H1 (cell line): ENCODE measurements around the gene CRIP1. TPM values are rescaled to one million over a fixed set of nuclear protein-coding genes. Genes with fewer than 3 reads are reported as not detected.

Experiments used
- CTCF ChIA-PET: fragments of 300-600 bp; sonication (Branson Sonifier 250); formaldehyde crosslinking; loops from one replicate; lab custom pipeline; 2021; ENCODE audit not compliant: partially characterized antibody; lab: Charles Lee
- POLR2A ChIA-PET: fragments of 300-600 bp; sonication (Branson Sonifier 250); formaldehyde crosslinking; loops from one replicate; lab custom pipeline; 2021; ENCODE audit warnings: inconsistent platforms; ENCODE audit not compliant: partially characterized antibody; lab: Charles Lee
- DNase-seq, 2 experiments: peaks; one replicate each; pipeline versions ENCODE4 v3.0.0 to v3.0.0-alpha.2; 2010 to 2022; ENCODE audit warnings: low spot score in 2 of 2, low read depth in 1 of 2, mixed read lengths in 1 of 2
- FAIRE-seq: peaks from 2 replicates; lab custom pipeline; 2011; peaks lifted over from hg19 to GRCh38; lab: Jason Lieb, UNC
- H2AFZ ChIP-seq: 2 replicates; pipeline ENCODE4 v1.8.1; 2012; ENCODE audit warnings: low read length, inconsistent platforms
- H2AK5ac ChIP-seq: 2 replicates; pipeline ENCODE4 v1.6.1; 2013; ENCODE audit warnings: low read depth, low read length
- H2BK120ac ChIP-seq: replicated peaks from 2 replicates; pipeline ENCODE3; 2013; ENCODE audit warnings: low read depth, low read length, inconsistent platforms
- H2BK12ac ChIP-seq: 2 replicates; pipeline ENCODE4 v1.6.1; 2013; ENCODE audit warnings: low read depth, low read length
- H2BK15ac ChIP-seq: 2 replicates; pipeline ENCODE4 v1.6.1; 2013; ENCODE audit warnings: low read length
- H2BK20ac ChIP-seq: 2 replicates; pipeline ENCODE4 v1.6.1; 2013; ENCODE audit warnings: low read length
- H2BK5ac ChIP-seq: 2 replicates; pipeline ENCODE4 v1.6.1; 2013; ENCODE audit warnings: low read depth, low read length
- H3K14ac ChIP-seq: 2 replicates; pipeline ENCODE4 v1.6.1; 2013; ENCODE audit warnings: inconsistent platforms; ENCODE audit not compliant: insufficient read length
- H3K18ac ChIP-seq: 2 replicates; pipeline ENCODE4 v1.6.1; 2013; ENCODE audit warnings: low read length; ENCODE audit errors: extremely low read depth
- H3K23ac ChIP-seq: 2 replicates; pipeline ENCODE4 v1.6.1; 2013; ENCODE audit warnings: inconsistent platforms; ENCODE audit not compliant: insufficient read length
- H3K23me2 ChIP-seq: 2 replicates; pipeline ENCODE4 v1.6.1; 2013; ENCODE audit warnings: low read depth, low read length
- H3K27ac ChIP-seq: 2 replicates; pipeline ENCODE4 v1.6.1; 2011; ENCODE audit warnings: low read depth, low read length, inconsistent platforms
- H3K27me3 ChIP-seq, 4 experiments: replicated peaks in 1 of 4; 1 replicate in 1 of 4; 2 replicates in 3 of 4; pipeline versions ENCODE4 v1.6.1 to v1.8.1; 2011 to 2013; ENCODE audit warnings: low read length in 3 of 4, mild to moderate bottlenecking in 3 of 4, inconsistent platforms in 2 of 4, mixed read lengths in 2 of 4, moderate library complexity in 1 of 4; ENCODE audit not compliant: control insufficient read depth in 3 of 4, insufficient read depth in 3 of 4; ENCODE audit errors: extremely low read depth in 1 of 4
- H3K36me3 ChIP-seq, 4 experiments: 2 replicates each; pipeline versions ENCODE4 v1.6.1 to v1.8.1; 2011 to 2013; ENCODE audit warnings: mild to moderate bottlenecking in 4 of 4, low read length in 3 of 4, moderate library complexity in 2 of 4, control low read depth in 1 of 4, inconsistent platforms in 1 of 4; ENCODE audit not compliant: insufficient read depth in 4 of 4, control insufficient read depth in 2 of 4
- H3K4ac ChIP-seq: replicated peaks from 2 replicates; pipeline ENCODE3; 2013; ENCODE audit warnings: low read length, low read depth, mixed read lengths, inconsistent platforms; ENCODE audit not compliant: insufficient read length
- H3K4me1 ChIP-seq, 4 experiments: replicated peaks in 1 of 4; 1 replicate in 1 of 4; 2 replicates in 3 of 4; pipeline versions ENCODE4 v1.6.1 to v1.8.1; 2011 to 2013; ENCODE audit warnings: low read length in 3 of 4, inconsistent platforms in 2 of 4, mixed read lengths in 1 of 4; ENCODE audit not compliant: insufficient read depth in 4 of 4, control insufficient read depth in 3 of 4
- H3K4me2 ChIP-seq, 2 experiments: 2 replicates each; pipeline versions ENCODE4 v1.6.1 to v1.8.1; 2011 to 2013; ENCODE audit warnings: low read depth in 2 of 2, low read length in 2 of 2, control low read depth in 1 of 2, inconsistent platforms in 1 of 2, mild to moderate bottlenecking in 1 of 2; ENCODE audit not compliant: insufficient read depth in 1 of 2
- H3K4me3 ChIP-seq, 4 experiments: fragments of 200-600, 300-600 bp in 1 of 4; sonication (generic), shearing (Covaris generic), sonication (Bioruptor Twin) in 1 of 4; 2 replicates each; pipeline versions ENCODE4 v1.5.1 to v1.8.1; 2011 to 2016; ENCODE audit warnings: low read length in 4 of 4, low read depth in 3 of 4, control low read depth in 2 of 4, inconsistent platforms in 2 of 4, mild to moderate bottlenecking in 2 of 4, mixed read lengths in 1 of 4, moderate library complexity in 1 of 4; ENCODE audit not compliant: insufficient read depth in 2 of 4; ENCODE audit errors: extremely low read depth in 1 of 4
- H3K56ac ChIP-seq: replicated peaks from 2 replicates; pipeline ENCODE3; 2013; ENCODE audit warnings: low read depth, mild to moderate bottlenecking, mixed read lengths, low read length, inconsistent platforms; ENCODE audit not compliant: insufficient read length
- H3K79me1 ChIP-seq: 2 replicates; pipeline ENCODE4 v1.6.1; 2013; ENCODE audit warnings: low read depth, low read length, control low read depth
- H3K79me2 ChIP-seq, 2 experiments: 2 replicates each; pipeline versions ENCODE4 v1.6.1 to v1.8.1; 2012 to 2013; ENCODE audit warnings: low read length in 2 of 2, mild to moderate bottlenecking in 2 of 2, inconsistent platforms in 1 of 2; ENCODE audit not compliant: insufficient read depth in 2 of 2, control insufficient read depth in 1 of 2
- H3K9ac ChIP-seq, 4 experiments: replicated peaks in 1 of 4; 1 replicate in 1 of 4; 2 replicates in 3 of 4; pipeline versions ENCODE4 v1.6.1 to v1.8.1; 2011 to 2013; ENCODE audit warnings: low read depth in 3 of 4, low read length in 3 of 4, control low read depth in 2 of 4, mild to moderate bottlenecking in 2 of 4, moderate library complexity in 2 of 4, inconsistent platforms in 1 of 4; ENCODE audit errors: extremely low read depth in 1 of 4
- H3K9me3 ChIP-seq, 2 experiments: 2 replicates each; pipeline versions ENCODE4 v1.6.1 to v1.8.1; 2012 to 2013; ENCODE audit warnings: mild to moderate bottlenecking in 2 of 2, moderate library complexity in 2 of 2, control low read depth in 1 of 2, inconsistent platforms in 1 of 2, low read depth in 1 of 2, low read length in 1 of 2, mixed read lengths in 1 of 2; ENCODE audit not compliant: insufficient read depth in 2 of 2
- H4K20me1 ChIP-seq, 2 experiments: replicated peaks in 1 of 2; 2 replicates each; pipeline versions ENCODE3 to v1.8.1; 2011 to 2013; ENCODE audit warnings: inconsistent platforms in 2 of 2, low read length in 2 of 2, mild to moderate bottlenecking in 1 of 2; ENCODE audit not compliant: insufficient read depth in 2 of 2, control insufficient read depth in 1 of 2
- H4K5ac ChIP-seq: 2 replicates; pipeline ENCODE4 v1.6.1; 2013; ENCODE audit warnings: low read length, low read depth, mixed read lengths, inconsistent platforms; ENCODE audit not compliant: insufficient read length
- H4K8ac ChIP-seq: 2 replicates; pipeline ENCODE4 v1.8.0; 2013; ENCODE audit warnings: mild to moderate bottlenecking, moderate library complexity, low read length, inconsistent platforms; ENCODE audit not compliant: insufficient read depth; ENCODE audit errors: extremely low read depth
- H4K91ac ChIP-seq: replicated peaks from 2 replicates; pipeline ENCODE3; 2013; ENCODE audit warnings: low read length, mixed read lengths, inconsistent platforms; ENCODE audit not compliant: insufficient read length
- CREB1 ChIP-seq: IDR thresholded peaks from 2 replicates; pipeline ENCODE4 v1.6.1; 2012; ENCODE audit warnings: inconsistent platforms
- CTBP2 ChIP-seq: IDR thresholded peaks from 2 replicates; pipeline ENCODE4 v1.7.0; 2011; ENCODE audit warnings: borderline replicate concordance, mild to moderate bottlenecking, moderate library complexity, mixed read lengths, low read length; ENCODE audit not compliant: insufficient read depth, insufficient read length
- POU5F1 ChIP-seq: IDR thresholded peaks from 2 replicates; pipeline ENCODE4 v1.6.1; 2011; ENCODE audit warnings: low read depth, mild to moderate bottlenecking, low read length, moderate library complexity
- SIN3A ChIP-seq, 2 experiments: IDR thresholded peaks in 1 of 2; conservative IDR thresholded peaks in 1 of 2; 2 replicates each; pipeline ENCODE4 v1.6.1; 2011 to 2012; ENCODE audit warnings: low read length in 2 of 2, improper control_type of control experiment in 1 of 2, low read depth in 1 of 2, mild to moderate bottlenecking in 1 of 2
- TCF12 ChIP-seq: IDR thresholded peaks from 2 replicates; pipeline ENCODE4 v1.6.1; 2011; ENCODE audit warnings: low read depth, mild to moderate bottlenecking, low read length
- WGBS, 2 experiments: shearing (Covaris generic) in 1 of 2; methylation state at CpG; one replicate each; pipeline versions ENCODE4 v1.1.6 to v1.1.7; 2013 to 2015; ENCODE audit warnings: low lambda C conversion rate in 2 of 2, mixed read lengths in 2 of 2, inconsistent platforms in 1 of 2, low coverage in 1 of 2, missing lambda C conversion rate in 1 of 2; ENCODE audit not compliant: insufficient replicate concordance in 2 of 2, insufficient coverage in 1 of 2, insufficient read length in 1 of 2; ENCODE audit errors: extremely low coverage in 1 of 2, missing lambda C conversion rate in 1 of 2; 5-methylcytosine and 5-hydroxymethylcytosine counted together
- polyA plus RNA-seq, 7 experiments: library from polyadenylated mRNA; depleted of rRNA in 3 of 7; stranded (reverse) in 5 of 7; unstranded in 2 of 7; fragments of >200 nt in 5 of 7; fragments of 200-250 nt in 2 of 7; gene quantifications; 1 replicate in 5 of 7; 2 replicates in 1 of 7; 4 replicates in 1 of 7; pipeline versions ENCODE4 v1.2.1 to v1.2.3, GENCODE V29; 2011 to 2013; ENCODE audit warnings: missing spikeins in 2 of 7, mixed read lengths in 2 of 7
- total RNA-seq: library from RNA; stranded (reverse); fragmentation: NEBNext Ultra II Directional; extraction: Animal tissue kit (Norgen Biotek cat#: 25700); gene quantifications from 2 replicates; pipeline ENCODE4 v1.2.1, GENCODE V29; 2021
- TF ChIP-seq, protein P1 (sequence below), 3 experiments: IDR thresholded peaks; 1 replicate in 2 of 3; 2 replicates in 1 of 3; pipeline versions ENCODE4 v1.5.1 to v1.6.1; 2011; ENCODE audit warnings: low read length in 3 of 3, mild to moderate bottlenecking in 3 of 3, inconsistent platforms in 2 of 3, low read depth in 1 of 3, moderate library complexity in 1 of 3; ENCODE audit not compliant: insufficient read depth in 1 of 3; ENCODE audit errors: control extremely low read depth in 1 of 3

The CRIP1 gene
- total and polyA plus RNA-seq, 2 of the 8 experiments (the other 6 are each of a cell fraction or from before 2014, with no cell fraction given): 1.2 to 2.2 TPM

DNA sequence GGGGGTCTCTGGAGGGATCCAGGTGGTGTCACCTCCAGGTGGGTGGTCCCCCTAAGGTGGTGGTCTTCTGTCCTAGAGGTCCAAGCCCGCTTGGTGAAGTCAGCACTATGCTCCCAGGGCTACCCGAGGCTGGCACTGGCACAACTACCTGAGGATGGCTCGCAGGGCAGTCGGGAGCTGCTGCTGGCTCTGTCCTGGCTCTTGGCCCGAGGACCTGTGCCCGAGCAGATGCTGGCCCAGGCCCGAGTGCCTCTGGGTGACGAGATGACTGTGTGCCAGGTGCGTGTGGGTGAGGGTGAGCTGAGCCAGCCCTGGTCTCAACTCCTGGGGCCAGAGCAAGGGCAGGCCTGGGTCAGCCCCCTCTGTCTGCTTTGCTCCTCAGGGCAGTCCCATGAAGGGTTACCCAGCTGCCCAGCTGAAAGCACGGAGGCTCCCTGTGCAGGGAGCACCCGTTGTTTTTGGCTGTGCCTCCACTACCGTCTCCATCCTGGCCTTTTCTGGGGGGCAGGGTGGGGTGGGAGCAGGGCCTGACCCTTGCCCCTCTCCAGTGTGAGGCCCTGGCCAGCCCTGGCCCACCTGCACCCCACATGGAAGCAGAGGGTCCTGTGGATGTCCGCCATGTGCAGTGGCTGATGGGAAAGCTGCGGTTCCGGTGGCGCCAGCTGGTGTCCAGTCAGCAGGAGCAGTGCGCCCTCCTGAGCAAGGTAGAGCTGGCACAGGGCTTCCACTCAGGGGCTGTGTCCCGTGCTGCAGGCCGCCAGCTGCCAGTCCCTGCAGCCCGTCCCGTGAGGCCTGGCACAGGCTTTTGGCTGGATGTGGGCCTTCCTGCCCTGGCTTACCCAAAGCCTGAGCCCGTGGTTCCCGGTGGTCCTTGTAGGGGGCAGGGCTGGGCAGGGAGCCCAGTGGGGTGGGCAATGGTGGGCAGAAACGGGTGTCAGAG is 5.6 kb downstream of the CRIP1 start:
- POLR2A ChIA-PET: interaction anchor here (0.6 to 1.3 kb wide), 4 partner anchors 9 to 225 kb away, joined by 3 to 4 read pairs (median 3); no protein-coding TSS in a partner anchor
- peaks cover 0 to 10% of the 10 kb centered on the region in 2 experiments for H4K20me1 ChIP-seq
- TF ChIP-seq CTBP2: no peak
- TF ChIP-seq POU5F1: no peak
- TF ChIP-seq SIN3A (conservative IDR thresholded peaks at IDR 0.05 in 1 of 2, IDR thresholded peaks at IDR 0.05 in 1 of 2; ENCODE audit: low read depth in 1 of 2, low read length in 2 of 2): no peak
- no peak for TF ChIP-seq CREB1
- no peak for TF ChIP-seq TCF12
- TF ChIP-seq, protein P1, sequence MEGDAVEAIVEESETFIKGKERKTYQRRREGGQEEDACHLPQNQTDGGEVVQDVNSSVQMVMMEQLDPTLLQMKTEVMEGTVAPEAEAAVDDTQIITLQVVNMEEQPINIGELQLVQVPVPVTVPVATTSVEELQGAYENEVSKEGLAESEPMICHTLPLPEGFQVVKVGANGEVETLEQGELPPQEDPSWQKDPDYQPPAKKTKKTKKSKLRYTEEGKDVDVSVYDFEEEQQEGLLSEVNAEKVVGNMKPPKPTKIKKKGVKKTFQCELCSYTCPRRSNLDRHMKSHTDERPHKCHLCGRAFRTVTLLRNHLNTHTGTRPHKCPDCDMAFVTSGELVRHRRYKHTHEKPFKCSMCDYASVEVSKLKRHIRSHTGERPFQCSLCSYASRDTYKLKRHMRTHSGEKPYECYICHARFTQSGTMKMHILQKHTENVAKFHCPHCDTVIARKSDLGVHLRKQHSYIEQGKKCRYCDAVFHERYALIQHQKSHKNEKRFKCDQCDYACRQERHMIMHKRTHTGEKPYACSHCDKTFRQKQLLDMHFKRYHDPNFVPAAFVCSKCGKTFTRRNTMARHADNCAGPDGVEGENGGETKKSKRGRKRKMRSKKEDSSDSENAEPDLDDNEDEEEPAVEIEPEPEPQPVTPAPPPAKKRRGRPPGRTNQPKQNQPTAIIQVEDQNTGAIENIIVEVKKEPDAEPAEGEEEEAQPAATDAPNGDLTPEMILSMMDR (IDR thresholded peaks at IDR 0.05; ENCODE audit: control extremely low read depth in 1 of 3, insufficient read depth in 1 of 3, low read depth in 1 of 3, low read length in 3 of 3): no peak

More for the DNA sequence above, 5.6 kb downstream of the CRIP1 start:
- Histone ChIP-seq H3K79me1 (no peaks in the 10 kb centered on the region), H3K79me2 (no peaks in the 10 kb centered on the region), H2BK5ac (no peak overlapping the region), H3K27ac (no peak overlapping the region), H3K9ac (no peak overlapping the region), H3K23me2 (peaks cover 8% of the 10 kb centered on the region; the same call in 1 of the 2 replicates), H3K4me1 (peaks cover 0 to 11% (median 2%) of the 10 kb centered on the region in 4 experiments; a peak in 4 of 7 replicates), H3K36me3 (no peaks in the 10 kb centered on the region; a peak in 2 of 8 replicates), H4K5ac (no peak overlapping the region), H3K18ac (no peak overlapping the region), H2AK5ac (no peak overlapping the region), H3K4me3 (peak overlapping the region; percentile 10 to 91 (median 15); a peak in 6 of 8 replicates), H4K91ac (no peak overlapping the region), H3K9me3 (no peaks in the 10 kb centered on the region), H3K4ac (no peak overlapping the region), H3K23ac (no peak overlapping the region), H2AFZ (no peak overlapping the region), H3K56ac (no peak overlapping the region), H2BK12ac (no peak overlapping the region), H2BK120ac (no peak overlapping the region), H2BK20ac (no peak overlapping the region), H3K27me3 (peaks cover 9 to 18% (median 17%) of the 10 kb centered on the region in 4 experiments), H4K8ac (no peak overlapping the region), H3K14ac (no peak overlapping the region), H3K4me2 (peak overlapping the region; percentile 16 to 58; a peak in 3 of 4 replicates), H2BK15ac (no peak overlapping the region)
- CTCF ChIA-PET: interaction anchor here (0.7 to 2.2 kb wide), 8 partner anchors 11 to 121 kb away, joined by 3 to 15 read pairs (median 4); no protein-coding TSS in a partner anchor
- 95% methylated on average over 23 of the region's 24 CpGs; no CpG with 5 or more reads in 1 of the 2 experiments for WGBS, 2 experiments
- DNase-seq (no peak), FAIRE-seq (no peak)
